Lower lobe of right lung (tissue), 2 donors: ENCODE measurements around the gene TDRD15. TPM values are rescaled to one million over a fixed set of nuclear protein-coding genes. Genes with fewer than 3 reads are reported as not detected.

ENCODE experiments used
- ATAC-seq, 2 donors: fragments of 200-7000 bp; cut with Tn5 transposase; one replicate each; pipeline ENCODE4 v1.9.1; 2020 to 2022; ENCODE audit warnings: mild to moderate bottlenecking in 2 of 2, moderate library complexity in 2 of 2
- DNase-seq: peaks from one replicate; pipeline ENCODE4 v3.0.0-alpha.2; 2020
- H3K27ac ChIP-seq: fragments of 200-600 bp; one replicate; pipeline ENCODE4 v1.8.0; 2022
- H3K27me3 ChIP-seq: fragments of 200-600 bp; one replicate; pipeline ENCODE4 v1.8.0; 2022; ENCODE audit warnings: low read depth
- H3K36me3 ChIP-seq: fragments of 200-600 bp; one replicate; pipeline ENCODE4 v1.8.0; 2022; ENCODE audit warnings: mild to moderate bottlenecking
- H3K4me1 ChIP-seq: fragments of 200-600 bp; one replicate; pipeline ENCODE4 v1.8.0; 2022
- H3K4me3 ChIP-seq: fragments of 200-600 bp; one replicate; pipeline ENCODE4 v1.8.0; 2022; ENCODE audit warnings: mild to moderate bottlenecking
- H3K9me3 ChIP-seq: fragments of 200-600 bp; one replicate; pipeline ENCODE4 v1.8.0; 2022
- CTCF ChIP-seq: fragments of 200-600 bp; IDR thresholded peaks from one replicate; pipeline ENCODE4 v1.8.0; 2022; ENCODE audit warnings: antibody characterized with exemption, mild to moderate bottlenecking
- intact Hi-C: fragments of 100-400 bp; cut with DNase I; formaldehyde crosslinking; loops from one replicate; pipeline ENCODE4 v1.11.0; 2022
- long read RNA-seq: library from polyadenylated mRNA; unstranded; transcript quantifications from one replicate; pipeline ENCODE4 v2.0.0, GENCODE V29; 2021
- total RNA-seq: library from RNA; stranded (reverse); fragmentation: NEBNext Ultra II Directional; extraction: Animal tissue kit (Norgen Biotek cat#: 25700); gene quantifications from one replicate; pipeline ENCODE4 v1.2.1, GENCODE V29; 2021
- donor health status: DM: no; HTN: yes; CAD: no; lungs with severe emphysema.

The TDRD15 gene
- total RNA-seq = not detected
- long read RNA-seq = 0 reads

GRCh38 chr2:21123473-21124393, at the start of gene TDRD15:
TDRD15 (plus strand) TSS chr2:21123968; CDS start chr2:21137468, 13,500 bp downstream.
- H3K9me3 ChIP-seq = no peaks in the 10 kb centered on the region
- intact Hi-C loops = no loop called here
- H3K4me1 ChIP-seq = no peaks in the 10 kb centered on the region
- TF ChIP-seq CTCF = no peak
- H3K4me3 ChIP-seq = no peak within 1 kb of the TSS
- ATAC-seq (no peak), DNase-seq (no peak)
- H3K27me3 ChIP-seq = peaks cover 8% of the 10 kb centered on the region
- H3K27ac ChIP-seq = no peak within 1 kb of the TSS
- H3K36me3 ChIP-seq = no peaks in the 10 kb centered on the region

GRCh38 chr2:21078296-21078695, 45.5 kb upstream of the TDRD15 start:
- H3K4me1 ChIP-seq = no peaks in the 10 kb centered on the region
- DNase-seq (no peak), ATAC-seq (no peak)
- H3K9me3 ChIP-seq = no peaks in the 10 kb centered on the region
- H3K27me3 ChIP-seq = no peaks in the 10 kb centered on the region
- intact Hi-C loops = no loop called here
- no peak overlapping the region for H3K4me3 ChIP-seq
- TF ChIP-seq CTCF = no peak
- no peaks in the 10 kb centered on the region for H3K36me3 ChIP-seq
- no peak overlapping the region for H3K27ac ChIP-seq

GRCh38 chr2:21083482-21083881, 40.3 kb upstream of the TDRD15 start:
- no peaks in the 10 kb centered on the region for H3K36me3 ChIP-seq
- H3K27me3 ChIP-seq = no peaks in the 10 kb centered on the region
- H3K27ac ChIP-seq = no peak overlapping the region
- ATAC-seq (no peak), DNase-seq (no peak)
- no peak for TF ChIP-seq CTCF
- no peaks in the 10 kb centered on the region for H3K9me3 ChIP-seq
- no peak overlapping the region for H3K4me3 ChIP-seq
- H3K4me1 ChIP-seq = no peaks in the 10 kb centered on the region
- intact Hi-C loops = no loop called here

- DNase-seq (no peak), ATAC-seq (no peak)
- H3K27me3 ChIP-seq = no peaks in the 10 kb centered on the region
- no peak overlapping the region for H3K4me3 ChIP-seq
- TF ChIP-seq CTCF = no peak
- intact Hi-C loops = no loop called here
- H3K4me1 ChIP-seq = no peaks in the 10 kb centered on the region
- no peaks in the 10 kb centered on the region for H3K9me3 ChIP-seq
- H3K36me3 ChIP-seq = no peaks in the 10 kb centered on the region
- H3K27ac ChIP-seq = no peak overlapping the region
These were observed 39.4 kb upstream of the TDRD15 start for GRCh38 chr2:21084401-21084800.

- Histone ChIP-seq H3K4me1 (no peaks in the 10 kb centered on the region), H3K27me3 (no peaks in the 10 kb centered on the region), H3K27ac (no peak overlapping the region), H3K9me3 (no peaks in the 10 kb centered on the region), H3K4me3 (no peak overlapping the region), H3K36me3 (no peaks in the 10 kb centered on the region)
- intact Hi-C loops = no loop called here
- DNase-seq = no peak
- no peak for TF ChIP-seq CTCF
- ATAC-seq = no peak
These were observed 31.4 kb upstream of the TDRD15 start for GRCh38 chr2:21092308-21092869.
